Activated CD4-positive, alpha-beta T cell treated with anti-CD3 and anti-CD28 coated beads, Interleukin-2, amount 50 U/mL, for 24 hours (primary cell): ENCODE results near the gene SH2D6.
"Not testable (repeated sequence)": the region's sequence is repeated elsewhere in the genome, so short reads cannot be mapped to it uniquely, and the experiment has no call there.

Experiments
- DNase-seq, 2 donors: peaks; one replicate each; pipeline ENCODE4 v3.0.0-alpha.2; 2020; ENCODE audit warnings: low read depth in 1 of 2, low spot score in 1 of 2

The SH2D6 gene

DNA sequence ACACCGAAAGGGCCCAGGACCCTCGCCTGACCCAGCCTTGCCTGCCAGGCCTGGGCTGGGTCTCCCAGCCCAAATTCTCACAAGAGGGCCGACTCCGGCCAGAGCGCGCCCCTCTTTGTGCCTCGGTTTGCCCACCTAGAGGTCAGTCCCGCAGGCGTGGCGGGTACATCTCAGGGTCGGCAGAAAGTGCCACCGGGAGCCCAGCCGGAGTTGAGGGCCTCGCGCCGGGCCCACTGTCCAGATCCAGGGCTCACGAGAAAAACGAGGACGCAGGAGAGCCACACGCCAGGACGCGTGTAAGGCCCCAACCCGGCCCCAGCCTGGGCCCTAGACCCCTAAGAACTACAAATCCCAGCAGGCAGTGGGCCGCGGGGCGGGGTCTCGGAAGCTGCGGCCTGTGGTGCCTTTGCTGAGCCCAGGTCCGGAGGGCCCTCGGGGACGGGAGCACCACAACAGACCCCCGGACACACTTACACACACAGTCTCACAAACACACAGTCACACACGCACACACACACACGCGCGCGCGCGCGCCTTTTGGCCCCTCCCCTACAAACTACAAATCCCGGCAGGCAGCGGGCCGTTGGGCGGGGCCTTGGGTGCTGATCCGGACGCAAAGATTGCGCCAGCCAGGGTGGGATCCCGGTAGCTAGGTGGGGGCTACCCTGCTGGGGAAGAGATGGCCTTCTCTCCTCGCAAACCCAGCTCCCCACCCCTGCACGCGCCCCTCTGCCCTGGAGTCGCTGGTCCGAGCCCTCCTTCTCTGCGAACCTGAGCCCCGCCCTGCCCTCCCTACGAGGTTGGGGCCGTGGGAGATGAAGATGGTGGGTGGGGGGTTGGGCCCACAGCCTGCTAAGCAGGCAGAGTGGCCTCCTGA, at the start of gene SH2D6:
Gene SH2D6 (plus strand): TSS at position 583 of the 877 bp plus-strand sequence. CDS start 10,752 bp downstream, outside the sequence.
- peak; percentile 76 to 83 for DNase-seq

DNA sequence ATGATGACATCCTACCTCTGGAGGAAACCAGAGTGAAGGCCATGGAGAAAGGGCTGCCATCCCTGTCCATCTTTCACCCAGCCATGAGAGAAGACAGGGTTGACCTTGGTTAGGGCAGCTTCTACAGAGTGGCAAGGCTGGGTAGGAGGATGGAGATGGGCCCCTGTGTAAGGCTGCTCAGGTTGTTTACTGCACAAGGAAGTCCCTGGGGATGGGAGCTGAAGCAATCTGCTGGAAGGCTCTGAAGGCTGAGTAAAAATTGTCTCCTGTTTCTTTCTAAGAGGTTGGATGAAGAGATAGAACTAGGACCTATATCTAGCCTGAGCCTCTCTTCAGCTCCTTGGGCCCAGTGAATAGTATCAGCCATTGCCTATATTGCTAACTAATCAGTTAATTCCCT, 49.6 kb upstream of the SH2D6 start:
- DNase-seq, result no peak

DNA sequence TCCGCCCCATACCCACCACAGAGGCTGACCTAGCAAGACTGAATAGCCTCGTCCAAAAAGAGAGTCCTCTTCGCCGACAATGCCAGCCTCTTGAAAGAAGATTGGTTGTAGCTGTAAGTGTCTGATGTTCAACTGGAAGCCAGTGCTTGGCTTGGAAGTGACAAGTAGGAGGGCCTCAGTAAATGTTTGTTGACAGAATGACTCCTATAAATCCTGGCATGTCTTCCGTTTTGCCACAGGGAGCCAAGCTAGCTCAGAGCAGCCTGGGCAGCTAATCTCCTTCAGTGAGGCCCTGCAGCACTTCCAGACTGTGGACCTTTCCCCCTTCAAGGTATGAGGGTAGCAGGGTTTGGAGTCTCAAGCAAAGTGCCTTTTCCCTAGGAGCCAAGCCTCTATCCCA, 49.0 kb upstream of the SH2D6 start:
- no peak for DNase-seq

DNA sequence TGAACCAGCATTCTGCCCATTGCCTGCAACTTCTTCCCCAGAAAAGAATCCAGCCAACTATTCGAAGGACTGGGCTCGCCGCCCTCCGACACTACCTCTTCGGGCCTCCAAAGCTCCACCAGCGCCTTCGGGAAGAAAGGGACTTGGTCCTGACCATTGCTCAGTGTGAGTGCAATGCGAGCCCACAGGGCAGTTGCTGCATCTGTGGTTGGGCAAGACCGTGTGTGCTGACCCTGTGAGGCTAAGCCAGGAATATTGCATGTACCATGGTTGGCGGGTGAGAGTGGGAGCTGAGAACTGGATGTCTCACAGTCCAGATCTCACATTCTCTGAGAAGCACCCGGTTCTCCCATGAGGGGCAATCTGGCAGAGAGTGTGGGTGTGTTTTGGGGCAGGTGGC, 47.5 kb upstream of the SH2D6 start:
- DNase-seq, result no peak

DNA sequence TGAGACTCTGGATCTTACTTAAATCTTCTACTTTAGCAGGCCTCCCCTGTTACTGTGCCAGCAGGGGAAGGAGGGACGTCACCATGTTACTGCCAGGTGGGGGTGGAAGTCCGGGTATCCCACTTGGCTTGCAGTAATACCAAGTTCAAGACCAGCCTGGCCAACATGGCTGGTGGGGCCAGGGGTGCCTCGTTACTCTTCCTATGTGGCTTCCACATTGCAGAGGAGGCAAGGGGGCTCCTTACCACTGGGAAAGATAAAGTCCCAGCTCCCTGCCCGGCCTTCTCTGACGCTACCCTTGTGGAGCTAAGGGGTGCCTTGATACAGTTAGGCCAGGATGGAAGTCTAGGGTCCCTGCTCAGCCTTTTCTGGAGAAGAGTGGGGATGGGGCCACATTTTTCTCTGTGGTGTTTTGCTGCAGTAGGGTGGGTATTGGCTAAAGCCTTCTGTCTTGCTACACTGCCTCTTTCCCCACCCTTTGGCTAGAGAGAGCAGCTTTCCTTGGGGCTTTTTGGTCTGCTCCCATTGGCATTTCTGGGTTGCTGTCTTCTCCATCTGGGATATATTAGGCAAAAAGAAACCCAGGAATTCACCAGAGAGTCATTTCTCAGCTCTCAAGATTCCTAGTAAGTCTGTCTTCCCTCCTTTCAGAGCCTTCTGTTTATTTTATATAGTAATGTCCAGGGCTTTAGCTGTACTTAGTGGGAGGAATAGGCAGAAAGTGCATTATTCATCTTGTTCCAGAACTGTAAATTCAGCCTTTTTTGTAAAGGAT, 42.0 kb upstream of the SH2D6 start:
- DNase-seq, result no peak

DNA sequence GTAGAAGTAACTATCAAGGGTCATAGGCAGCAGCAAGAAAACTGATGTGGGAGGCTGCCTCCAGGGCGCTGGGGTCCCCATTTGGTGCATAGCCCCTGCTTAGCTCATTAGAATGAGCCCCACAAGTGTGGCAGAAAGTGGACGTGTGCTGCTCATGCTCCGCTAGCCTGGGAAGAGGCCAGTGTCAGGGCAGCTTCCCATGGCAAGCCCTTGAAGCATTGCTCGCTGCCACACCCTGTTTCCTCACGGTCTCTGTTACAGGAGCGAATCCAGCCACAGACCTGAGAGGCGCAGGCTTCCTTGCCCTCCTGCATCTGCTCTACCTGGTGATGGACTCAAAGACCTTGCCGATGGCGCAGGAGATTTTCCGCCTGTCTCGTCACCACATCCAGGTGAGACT, 41.4 kb upstream of the SH2D6 start:
- no peak for DNase-seq

DNA sequence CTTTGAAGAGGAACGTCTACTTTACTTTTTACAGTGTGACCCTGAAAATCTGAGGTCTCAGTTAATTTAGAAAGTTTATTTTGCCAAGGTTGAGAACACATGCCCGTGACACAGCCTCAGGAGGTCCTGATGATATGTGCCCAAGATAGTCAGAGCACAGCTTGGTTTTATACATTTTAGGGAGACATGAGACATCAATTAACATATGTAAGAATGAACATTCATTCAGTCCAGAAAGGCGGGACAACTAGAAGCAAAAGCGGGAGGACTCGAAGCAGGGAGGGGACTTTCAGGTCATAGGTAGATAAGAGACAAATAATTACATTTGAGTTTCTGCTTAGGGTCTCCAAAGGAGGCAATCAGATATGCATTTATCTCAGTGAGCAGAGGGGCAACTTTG, 40.3 kb upstream of the SH2D6 start:
- no peak for DNase-seq

DNA sequence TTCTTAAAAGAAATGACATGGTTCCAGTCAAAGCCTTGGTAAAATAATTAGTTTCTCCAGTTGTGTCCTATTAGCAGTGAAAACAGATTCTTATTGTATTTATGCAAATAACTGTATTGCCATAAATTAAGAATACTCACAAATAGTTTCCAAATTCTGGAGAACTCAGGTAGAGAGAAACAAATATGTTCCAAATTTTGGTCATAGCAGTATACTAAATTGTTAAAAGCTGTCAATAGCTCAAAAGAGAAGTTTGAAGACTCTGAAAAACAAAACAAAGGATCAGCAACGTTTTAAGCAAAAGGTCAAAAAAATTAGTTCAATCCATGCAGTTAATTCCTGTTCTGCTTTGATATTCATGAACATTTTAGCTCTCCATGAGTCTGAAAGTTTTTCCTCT, 38.5 kb upstream of the SH2D6 start:
- no peak for DNase-seq

DNA sequence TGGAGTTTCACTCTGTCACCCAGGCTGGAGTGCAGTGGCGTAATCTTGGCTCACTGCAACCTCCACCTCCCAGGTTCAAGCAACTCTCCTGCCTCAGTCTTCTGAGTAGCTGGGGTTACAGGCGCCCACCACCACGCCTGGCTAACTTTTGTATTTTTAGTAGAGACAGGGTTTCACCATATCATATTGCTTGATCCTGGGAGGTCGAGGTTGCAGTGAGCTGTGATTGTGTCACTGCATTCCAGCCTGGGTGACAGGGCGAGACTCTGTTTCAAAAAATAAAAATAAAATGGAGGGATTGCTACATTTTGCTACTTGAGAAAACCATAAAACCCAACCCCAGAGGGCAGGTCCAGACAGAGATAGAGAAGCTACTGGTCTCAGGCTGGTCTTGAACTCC, 35.4 kb upstream of the SH2D6 start:
- DNase-seq, result not testable (repeated sequence)

DNA sequence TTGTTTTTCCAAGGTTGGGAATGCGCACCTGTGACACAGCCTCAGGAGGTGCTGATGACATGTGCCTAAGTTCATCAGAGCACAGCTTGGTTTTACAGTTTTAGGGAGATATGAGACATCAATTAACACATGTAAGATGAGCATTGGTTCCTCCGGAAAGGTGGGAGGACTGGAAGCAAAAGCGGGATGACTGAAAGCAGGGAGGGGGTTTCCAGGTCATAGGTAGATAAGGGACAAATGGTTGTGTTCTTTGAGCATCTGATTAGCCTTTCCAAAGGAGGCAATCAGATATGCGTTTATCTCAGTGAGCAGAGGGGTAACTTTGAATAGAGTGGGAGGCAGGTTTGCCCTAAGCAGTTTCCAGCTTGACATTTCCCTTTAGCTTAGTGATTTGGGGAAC, 34.7 kb upstream of the SH2D6 start:
- DNase-seq, result no peak

DNA sequence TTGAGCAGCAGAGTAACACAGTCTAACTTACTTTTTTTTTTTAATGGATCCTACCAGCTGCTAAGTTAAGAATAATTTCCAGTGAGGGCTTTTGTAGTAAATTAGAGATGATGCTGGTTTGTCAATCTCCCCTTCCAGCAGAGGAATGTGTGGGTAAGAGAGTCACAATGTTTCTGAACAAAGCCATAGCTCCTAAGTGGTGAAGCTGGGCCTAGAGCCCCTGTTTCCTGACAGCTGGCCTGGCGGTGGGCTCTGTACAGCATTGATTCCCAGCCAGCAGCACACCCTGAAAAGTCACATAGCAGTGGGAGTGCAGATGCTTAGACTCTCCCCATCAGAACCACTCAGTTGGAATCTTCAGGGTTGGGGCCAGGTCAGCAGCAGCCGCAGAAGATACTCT, 32.8 kb upstream of the SH2D6 start:
- DNase-seq, result no peak

DNA sequence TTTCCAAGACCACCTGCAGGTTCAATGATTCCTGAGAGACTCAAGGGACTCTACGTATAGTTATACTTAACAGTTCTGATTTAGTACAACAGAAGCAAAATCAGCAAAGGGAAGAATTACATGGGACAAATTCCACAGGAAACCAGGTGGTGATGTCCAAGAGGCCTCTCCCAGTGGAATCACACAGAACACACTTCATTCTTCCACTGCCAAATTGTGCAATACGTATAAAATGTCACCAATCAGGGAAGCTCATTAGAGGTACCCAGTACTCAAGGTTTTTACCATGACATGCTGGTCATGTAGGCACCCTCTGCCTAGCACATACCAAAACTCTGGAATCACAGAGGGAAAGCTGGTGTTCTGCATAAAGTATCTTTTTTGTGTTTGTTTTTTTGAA, 30.8 kb upstream of the SH2D6 start:
- DNase-seq, result no peak

DNA sequence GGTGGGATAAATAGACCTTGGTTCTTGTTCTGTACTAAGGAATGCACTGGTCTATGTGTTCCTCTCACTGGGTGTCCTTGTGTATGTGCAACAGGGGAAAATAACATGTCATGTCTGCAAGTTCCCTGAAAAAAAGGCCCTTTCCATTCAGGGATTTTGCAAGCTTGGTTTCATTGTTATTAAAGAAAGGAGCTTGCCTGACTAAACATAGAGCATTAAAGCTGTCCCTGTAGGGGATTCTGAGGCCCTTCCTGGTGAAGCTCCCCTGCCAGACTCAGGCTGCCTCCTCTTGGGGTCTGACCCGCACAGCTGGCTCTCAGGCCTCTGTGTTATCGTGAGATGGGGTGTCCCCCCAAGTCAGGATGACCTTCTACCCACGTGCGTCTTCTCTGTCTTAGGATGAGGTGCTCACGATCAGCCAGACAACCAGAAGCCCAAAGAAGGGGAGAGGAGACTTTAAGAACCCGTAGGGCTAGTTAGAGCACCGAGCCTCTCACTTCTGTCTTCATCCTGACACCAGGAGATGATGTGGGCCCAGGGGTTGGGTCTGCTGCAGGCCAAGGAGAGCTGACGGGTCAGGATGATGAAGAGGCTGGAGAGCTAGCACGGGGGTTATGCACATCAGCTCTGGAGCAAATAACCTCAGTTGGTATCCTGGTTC, 29.5 kb upstream of the SH2D6 start:
- DNase-seq, result no peak

DNA sequence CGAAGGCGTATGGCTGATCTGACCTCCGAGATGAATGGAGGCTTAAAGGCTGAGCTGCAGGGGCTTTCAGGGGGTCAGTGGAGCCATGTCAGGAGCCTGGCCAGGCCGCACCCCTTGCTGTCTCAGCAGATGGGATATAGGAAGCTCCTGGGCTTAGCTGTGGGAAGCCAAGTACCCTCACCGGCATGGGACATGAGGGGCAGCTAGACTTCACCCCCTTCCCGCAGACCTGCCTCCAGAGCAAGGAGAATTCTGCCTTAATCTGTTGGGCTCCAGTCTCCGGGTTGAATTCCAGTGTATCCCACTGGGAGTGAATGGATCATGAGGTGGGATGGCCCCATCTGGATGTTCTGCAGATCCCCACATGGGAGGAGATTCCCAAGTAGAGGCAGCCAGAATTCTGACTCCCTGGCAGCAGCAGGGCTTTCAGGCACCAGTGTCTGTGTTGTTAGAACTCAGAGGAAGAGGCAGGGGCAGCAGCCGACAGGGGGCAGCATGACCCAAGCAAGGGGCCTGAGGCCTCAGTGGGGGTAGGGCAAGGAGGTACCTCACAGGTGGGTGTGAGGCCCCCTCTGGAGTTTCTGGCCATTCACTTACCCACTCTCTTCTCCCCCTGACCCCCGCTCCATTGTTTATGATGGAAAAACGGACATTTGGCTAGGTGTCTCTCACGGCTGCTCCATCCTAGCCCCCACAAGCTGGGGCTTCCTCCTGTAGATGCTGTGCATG, 27.4 kb upstream of the SH2D6 start:
- peak; percentile 47 to 51 for DNase-seq

DNA sequence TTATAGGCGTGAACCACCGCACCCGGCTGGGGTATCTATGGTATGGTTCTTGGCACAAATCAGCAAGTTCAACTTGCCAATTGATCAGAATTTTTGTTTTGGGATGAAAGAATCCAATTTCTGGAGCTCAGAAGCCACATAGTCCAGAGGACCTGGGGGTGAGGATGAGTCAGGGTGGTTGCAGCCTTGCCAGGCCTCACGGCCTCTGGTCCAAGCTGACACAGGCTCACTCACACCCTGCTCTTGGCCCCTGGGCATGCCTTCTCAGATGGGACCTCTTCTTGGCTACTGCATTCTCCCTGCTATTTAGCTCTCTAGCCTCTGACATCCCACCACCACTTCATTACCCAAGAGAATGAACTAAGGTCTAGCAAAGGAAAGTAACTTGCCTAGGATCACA, 24.7 kb upstream of the SH2D6 start:
- DNase-seq, result no peak

DNA sequence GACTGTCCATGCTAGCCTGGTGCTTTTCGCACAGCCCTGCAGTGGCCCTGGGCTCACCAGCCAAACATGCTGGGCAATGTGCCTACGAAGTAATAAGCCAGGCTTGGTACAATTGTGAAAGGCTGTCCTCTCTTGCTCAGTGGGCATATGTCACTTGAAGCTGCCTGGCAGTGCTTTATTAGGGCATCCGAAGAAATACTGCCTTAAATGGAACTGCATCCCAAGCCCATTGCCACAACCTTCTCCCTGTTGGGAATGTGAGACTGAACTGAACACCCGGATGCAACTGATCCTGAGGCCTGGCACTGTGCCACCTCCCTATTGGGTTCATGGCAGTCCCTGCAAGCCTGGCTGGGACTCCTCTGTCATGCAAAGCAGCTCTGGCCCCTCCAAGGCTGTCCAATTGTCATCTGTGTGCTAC, 24.2 kb upstream of the SH2D6 start:
- no peak for DNase-seq

DNA sequence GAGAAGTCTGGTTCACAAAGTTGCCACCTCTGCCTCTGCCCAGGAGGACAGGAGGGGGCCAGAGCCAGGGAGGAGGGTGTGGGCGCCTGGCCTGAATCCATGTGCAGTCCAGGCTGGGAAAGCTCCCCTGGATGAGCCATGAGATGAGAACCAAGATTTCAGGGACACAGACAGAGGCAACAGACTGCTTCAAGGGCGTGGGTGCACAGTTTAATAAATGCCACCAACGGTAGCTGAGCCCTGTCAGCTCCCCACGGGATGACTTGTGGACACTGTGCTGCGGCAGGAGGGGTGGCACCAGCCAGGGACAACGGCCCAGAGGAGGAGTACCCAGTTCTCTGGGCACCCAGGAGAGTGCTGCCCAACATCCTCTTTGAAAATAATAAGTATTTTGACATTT, 23.5 kb upstream of the SH2D6 start:
- DNase-seq, result no peak

DNA sequence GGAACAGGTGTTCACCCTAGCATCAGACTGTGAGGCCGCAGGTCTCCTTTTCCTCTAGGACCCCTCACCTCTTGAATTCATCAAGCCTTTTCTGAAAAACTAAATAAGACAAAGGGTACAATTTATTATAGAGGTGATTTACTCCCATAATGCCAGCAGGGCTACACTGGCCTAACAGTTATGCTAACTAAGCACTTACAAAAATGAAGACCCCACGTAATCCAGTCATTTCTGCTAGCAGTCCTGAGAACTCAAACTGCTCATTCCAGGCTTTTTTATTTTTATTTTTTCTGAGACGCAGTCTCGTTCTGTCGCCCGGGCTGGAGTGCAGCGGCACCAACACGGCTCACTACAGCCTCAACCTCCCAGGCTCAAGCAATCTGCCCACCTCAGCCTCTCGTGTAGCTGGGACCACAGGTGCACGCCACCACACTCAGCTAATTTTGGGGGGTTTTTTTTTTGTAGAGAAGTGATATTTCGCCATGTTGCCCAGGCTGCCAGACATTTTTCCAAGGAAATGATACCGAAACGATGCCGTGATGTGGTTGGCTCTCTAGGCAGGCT, 22.5 kb upstream of the SH2D6 start:
- DNase-seq, result no peak

DNA sequence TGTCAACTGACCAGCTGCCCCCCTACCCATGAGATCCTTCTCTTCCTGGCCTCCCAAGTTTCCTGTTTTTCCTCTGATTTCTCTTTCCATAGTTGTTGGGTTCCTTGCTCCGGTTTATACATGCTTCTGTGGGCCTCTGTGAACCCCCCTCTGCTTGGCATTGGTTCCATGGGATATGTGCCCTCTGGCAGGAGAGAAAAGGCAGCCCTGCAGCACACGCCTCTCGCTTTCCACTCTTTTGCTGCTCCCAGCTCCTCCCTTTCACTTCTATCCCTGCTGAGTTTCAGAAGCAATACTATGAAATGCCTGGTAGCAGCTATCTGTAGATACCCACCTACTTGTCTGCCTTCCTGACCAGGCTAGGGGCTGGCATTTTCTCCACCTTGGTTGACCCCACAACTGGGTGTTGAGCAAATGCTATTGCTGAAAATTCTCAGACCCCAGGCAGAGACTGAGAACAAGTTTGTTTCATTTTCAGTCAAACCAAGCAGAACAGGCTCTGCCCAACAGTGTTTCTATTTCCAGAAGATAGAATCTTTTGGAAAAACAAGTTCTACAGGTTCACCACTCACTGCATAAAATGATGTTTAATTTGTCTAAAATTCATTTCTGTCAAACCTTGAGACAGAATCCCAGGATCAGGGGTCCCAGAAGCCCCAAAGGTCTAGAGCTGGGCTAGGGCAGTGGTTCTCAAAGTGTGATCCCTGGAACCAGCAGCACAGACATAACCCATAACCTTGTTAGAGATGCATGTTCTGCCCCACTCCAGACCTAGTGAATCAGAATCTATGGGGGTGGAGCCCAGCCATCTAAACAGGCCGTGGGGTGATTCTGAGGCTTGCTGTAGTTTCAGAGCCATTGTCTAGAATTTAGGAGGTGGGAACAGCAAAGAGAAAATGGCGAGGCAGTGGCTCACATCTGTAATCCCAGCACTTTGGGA, 21.7 kb upstream of the SH2D6 start:
- DNase-seq, result no peak

DNA sequence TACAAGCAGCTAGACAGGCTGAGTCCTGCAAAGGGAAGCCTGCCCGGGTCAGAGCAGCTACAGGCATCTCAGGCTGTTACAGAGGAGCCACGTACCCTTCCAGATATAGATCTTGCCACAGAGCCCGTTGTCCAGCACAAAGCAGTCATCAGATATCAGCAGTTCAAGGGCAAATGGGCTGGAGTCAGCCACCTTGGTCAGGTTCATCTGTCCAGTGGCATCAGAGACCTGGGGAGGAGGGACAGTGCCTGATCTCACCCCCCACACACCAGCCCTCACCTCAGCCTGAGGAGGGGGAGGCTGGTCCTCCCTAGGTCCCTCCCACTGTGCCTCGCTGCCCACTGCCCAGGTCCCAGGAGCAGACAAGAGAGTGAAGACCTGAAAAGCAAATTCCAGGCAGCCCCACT, 20.6 kb upstream of the SH2D6 start:
- no peak for DNase-seq
